Activated T-helper 1 cell treated with anti-CD3 and anti-CD28 coated beads, Interleukin-2, amount 50 U/mL, for 16 hours (primary cell): Measurements from ENCODE around the gene EPG5.
"Not testable (repeated sequence)": the region's sequence is repeated elsewhere in the genome, so short reads cannot be mapped to it uniquely, and the experiment has no call there.

Experiments used
- DNase-seq, 2 donors: peaks; one replicate each; pipeline ENCODE4 v3.0.0-alpha.2; 2020; ENCODE audit warnings: low read depth in 1 of 2, low spot score in 1 of 2

The EPG5 gene

GRCh38 chr18:45841060-45841764 lies 125.9 kb downstream of the EPG5 start:
- DNase-seq = no peak

DNA sequence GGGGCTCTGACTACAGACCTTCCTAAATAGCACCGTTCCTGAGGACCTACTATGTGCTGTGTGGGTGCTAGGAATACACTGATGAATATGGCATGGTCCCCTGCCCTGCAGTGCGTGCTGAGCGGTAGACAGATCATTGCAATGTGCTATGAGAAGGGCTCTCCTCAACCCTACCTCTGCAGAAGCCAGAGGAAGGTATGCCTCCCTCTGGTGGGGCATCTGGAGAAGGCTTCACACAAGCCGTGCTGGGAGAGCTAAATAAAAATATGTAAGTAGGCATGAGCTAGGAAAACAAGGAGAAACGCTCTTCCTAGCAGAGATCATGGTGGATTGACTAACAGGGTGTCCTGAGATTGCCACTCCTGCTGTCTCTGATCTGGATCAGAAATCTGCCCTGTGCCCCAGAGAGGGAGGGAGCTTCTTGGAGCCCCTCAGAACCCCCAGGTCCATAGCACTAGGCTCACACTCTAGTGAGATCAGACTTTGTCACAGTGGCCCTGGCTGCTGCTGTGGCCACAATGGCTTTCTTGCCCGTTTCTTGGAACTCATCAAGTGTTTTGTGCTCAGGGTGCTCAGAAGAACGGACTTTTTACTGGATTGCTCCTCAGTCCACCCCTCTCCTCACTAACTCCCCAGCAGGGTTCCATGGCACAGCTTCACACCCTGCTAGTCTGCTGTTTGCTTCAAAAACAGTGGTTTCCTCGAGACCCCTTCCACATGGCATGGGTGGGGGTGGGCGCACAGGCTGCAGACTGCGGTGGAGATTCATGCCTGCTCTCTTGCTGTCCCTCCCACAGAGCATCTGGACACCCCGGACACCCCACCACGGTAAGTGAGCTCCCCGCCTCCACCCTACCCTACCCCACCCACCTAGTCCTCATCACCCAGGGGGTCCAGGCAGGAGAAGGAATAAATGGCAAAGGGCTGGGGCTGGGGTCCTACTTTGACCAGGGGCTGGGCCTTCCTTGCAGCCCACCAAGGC lies 127.4 kb downstream of the EPG5 start:
- no peak for DNase-seq

- no peak for DNase-seq
Observed at GRCh38 chr18:45838302-45839070, 128.6 kb downstream of the EPG5 start.

DNA sequence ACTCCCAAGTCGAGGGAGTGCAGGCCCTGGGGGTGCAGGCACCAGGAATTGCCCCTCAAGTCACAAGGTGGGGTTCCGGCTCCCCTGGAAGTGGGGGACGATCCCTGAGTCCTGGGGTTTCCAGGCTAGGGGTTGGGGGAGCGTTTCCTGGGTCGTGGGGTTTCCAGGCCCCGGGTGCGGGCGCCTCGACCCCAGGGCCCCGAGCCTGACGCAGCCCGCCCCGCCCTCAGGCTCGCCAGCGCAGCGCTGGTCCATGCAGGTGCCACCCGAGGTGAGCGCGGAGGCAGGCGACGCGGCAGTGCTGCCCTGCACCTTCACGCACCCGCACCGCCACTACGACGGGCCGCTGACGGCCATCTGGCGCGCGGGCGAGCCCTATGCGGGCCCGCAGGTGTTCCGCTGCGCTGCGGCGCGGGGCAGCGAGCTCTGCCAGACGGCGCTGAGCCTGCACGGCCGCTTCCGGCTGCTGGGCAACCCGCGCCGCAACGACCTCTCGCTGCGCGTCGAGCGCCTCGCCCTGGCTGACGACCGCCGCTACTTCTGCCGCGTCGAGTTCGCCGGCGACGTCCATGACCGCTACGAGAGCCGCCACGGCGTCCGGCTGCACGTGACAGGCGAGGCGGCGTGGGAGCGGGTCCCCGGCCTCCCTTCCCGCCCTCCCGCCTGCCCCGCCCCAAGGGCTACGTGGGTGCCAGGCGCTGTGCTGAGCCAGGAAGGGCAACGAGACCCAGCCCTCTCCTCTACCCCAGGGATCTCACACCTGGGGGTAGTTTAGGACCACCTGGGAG lies 129.7 kb downstream of the EPG5 start:
- DNase-seq = no peak

GRCh38 chr18:45836242-45837205 lies 130.6 kb downstream of the EPG5 start:
- DNase-seq = no peak

DNA sequence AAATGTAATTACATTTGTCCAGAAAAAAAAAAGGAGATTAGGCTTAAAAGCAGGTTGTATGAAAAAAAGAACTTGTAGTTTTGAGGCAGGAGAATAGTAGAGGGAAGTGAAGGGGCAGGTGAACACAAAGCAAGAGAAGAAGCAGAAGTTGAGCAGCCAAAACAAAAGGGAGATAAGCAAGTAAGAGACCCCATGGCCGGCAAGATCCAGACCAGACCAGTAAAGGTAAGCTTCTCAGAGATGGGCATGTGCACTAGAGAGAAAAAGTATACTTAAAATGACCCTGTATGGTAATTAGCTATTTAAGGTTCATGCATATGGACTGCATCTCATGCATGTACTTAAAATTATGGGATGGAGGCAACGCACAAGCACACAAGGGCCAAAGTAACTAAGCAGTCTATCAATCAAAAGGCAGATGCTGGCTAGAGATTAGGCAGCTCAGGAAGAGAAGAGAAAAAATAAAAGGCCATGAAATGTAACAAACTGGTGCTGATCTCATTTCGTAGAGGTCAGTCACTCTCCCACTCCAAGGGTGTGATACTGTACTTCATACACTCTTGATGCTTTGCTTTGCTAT lies 132.0 kb downstream of the EPG5 start:
- DNase-seq = no peak

DNA sequence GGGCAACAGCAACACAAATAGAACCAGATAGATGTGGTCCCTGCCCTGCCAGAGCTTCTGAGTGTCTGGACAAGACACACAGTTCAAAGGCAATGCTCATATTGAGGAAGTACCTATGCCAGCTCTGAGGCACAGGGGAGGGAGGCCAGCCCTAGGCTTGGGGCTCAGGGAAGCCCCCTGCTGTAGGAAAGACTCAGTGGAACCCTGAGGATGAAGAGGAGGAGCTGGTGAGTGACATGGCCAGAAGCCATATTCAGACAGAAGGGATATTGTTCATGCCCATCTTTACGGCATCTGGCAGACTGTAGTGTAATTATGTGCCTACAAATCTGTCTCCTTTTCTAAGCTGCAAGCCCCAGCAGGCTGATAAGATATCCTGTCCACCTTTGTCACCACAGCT lies 132.8 kb downstream of the EPG5 start:
- DNase-seq = no peak

- no peak for DNase-seq
Observed at GRCh38 chr18:45833846-45834245, 133.3 kb downstream of the EPG5 start.

DNA sequence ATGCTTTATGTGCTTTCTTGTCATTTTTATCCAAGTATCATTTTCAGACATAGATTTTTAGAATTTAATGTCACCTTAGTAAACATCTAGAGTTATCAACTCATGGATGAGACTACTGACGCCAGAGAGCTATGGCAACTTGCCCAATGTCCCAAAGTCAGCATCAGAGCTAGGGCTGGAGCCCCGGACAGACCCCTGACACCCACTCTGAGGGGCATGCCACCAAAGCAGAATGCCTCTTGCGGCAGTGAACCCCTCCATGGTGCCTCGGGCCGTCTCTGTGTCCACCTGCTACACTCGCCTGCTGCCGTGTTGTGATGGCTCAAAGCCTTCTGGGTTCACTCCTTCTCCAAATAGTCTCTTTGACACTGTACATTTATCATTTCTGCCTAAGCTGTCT lies 136.2 kb downstream of the EPG5 start:
- no peak for DNase-seq

GRCh38 chr18:45829855-45830254 lies 137.3 kb downstream of the EPG5 start:
- DNase-seq = no peak

- DNase-seq = no peak
Observed at GRCh38 chr18:45828917-45829811, 138.0 kb downstream of the EPG5 start.

DNA sequence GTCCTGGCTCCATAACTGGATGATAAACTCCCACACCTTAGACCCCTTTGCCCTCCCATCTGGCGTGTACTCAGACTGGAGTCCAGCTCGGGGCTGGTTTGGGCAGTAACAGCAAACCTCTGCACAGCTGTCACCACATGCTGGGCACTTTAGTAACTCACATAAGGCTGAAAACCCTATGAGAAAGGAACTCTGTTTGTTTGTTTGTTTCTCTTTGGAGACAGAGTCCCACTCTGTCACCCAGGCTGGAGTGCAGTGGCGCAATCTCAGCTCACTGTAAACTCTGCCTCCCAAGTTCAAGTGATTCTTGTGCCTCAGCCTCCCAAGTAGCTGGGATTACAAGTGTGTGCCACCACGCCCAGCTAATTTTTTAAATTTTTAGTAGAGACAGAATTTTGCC lies 140.4 kb downstream of the EPG5 start:
- DNase-seq = not testable (repeated sequence)

DNA sequence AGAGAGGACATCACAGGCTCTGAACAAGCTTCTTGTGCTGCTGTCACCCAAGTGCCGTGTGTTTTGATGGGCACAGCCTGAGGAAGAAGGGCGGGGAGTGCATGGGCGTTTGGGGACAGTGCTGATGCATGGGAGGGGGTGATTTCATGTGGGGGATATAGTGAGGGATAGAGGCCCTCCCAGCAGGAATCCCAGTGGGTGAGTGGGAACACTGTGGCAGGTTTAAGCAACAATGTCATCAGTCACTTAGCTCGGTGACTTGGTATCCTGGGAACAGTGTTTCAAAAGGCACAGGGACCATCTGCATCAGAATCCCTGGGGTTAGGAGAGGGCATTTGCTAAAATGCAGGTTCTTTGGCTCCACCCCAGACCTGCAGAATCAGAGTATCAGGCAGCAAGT lies 141.0 kb downstream of the EPG5 start:
- DNase-seq = no peak

- no peak for DNase-seq
Observed at GRCh38 chr18:45825258-45826044, 141.7 kb downstream of the EPG5 start, which contains the start of gene SIGLEC15. Gene SIGLEC15 (plus strand): TSS chr18:45825675. CDS start chr18:45825729, 54 bp downstream.

DNA sequence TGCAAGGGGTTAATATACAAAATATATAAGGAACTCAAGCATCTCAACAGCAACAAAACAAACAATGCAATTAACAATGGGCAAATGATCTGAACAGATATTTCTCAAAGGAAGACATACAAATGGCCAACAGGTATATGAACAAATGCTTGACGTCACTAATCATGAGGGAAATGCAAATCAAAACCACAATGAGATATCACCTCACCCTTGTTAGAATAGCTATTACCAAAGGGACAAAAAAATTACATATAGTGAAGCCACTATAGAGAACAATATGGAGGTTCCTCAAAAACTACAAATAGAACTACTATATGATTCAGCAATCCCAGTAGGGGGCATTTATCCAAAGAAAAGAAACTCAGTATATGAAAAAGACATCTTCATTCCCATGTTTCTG lies 145.4 kb downstream of the EPG5 start:
- no peak for DNase-seq

DNA sequence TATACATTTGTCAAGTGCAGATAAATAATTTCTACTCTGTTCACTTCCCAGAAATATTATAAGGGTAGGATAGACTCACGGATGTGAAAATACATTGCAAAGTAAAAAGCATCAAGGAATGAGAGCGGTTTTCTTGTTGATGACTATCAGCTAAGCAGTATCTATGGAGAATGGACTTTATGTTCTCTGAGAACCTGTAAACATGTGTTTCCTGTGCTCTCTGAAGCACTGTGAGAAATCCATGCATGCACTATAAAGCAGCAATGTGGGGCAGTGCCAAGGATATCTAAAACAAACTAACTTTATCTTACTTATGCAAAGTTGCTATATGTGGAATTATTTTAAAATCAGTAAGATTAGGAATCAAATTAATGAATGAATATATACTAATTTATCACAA lies 146.1 kb downstream of the EPG5 start:
- DNase-seq = no peak

DNA sequence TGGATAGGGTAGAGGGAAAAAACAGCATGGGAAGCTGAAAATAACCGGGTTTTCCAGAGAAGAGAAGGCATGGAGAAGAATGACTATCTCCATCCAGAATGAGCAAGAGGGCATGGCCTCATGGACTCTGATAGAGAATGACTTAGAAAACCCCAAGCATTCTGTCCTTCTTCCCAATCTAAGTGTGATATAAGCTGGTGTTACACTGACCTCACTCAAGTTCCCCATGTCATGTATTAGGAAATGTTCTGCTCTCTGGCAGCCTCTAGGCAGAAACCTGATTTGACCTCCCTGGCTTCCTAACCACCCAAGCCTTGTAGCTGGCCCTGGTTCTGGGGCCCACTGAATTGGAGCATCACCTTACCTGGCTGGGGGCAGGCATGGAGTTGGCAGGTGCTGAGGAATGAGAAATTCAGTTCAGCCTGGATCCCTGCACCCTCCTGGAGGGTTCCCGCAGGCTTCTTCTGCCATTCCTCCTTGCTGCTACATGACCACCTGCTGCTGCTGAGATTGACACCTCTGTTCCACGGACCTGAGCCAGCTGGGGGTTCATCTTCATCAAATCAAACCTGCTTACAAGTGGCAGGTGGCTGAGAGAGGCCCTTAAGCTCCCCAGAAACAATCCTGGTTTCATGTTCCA lies 146.9 kb downstream of the EPG5 start:
- no peak for DNase-seq
